ENCODE results near the gene TLE1. TPM values are rescaled to one million over a fixed set of nuclear protein-coding genes. Genes with fewer than 3 reads are reported as not detected.

Gene TLE1
- total RNA-seq, 1 experiment from 2014 or later: 22.0 TPM

DNA sequence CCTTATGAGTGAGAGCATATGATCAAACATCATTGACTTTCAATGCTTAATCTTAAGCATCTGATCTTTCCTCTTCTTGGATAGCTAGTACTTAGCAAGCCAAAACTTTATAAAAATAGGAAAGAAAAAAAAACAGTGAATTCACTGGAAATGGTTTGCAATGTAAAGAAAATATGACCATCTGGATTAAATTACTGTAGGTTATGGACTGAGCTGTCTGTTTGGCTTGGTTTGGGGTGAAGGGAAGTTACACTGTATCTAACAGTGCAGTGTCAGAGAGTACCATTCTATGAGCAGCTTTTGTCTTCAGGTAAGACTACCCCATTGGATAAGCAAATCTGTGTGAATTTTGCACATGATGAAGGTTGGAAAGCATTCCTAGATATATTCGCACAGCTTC is 151.4 kb downstream of the TLE1 start:
- Histone ChIP-seq H3K36me3 (no peaks in the 10 kb centered on the region), H3K4me3 (no peak overlapping the region), H3K27me3 (replicated peaks) (no peaks in the 10 kb centered on the region), H3K9me3 (replicated peaks) (no peaks in the 10 kb centered on the region), H3K27ac (no peak overlapping the region), H3K4me1 (replicated peaks) (peaks cover 64% of the 10 kb centered on the region)
- DNase-seq (ENCODE audit: low read depth in 1 of 2, low spot score in 2 of 2): no peak

DNA sequence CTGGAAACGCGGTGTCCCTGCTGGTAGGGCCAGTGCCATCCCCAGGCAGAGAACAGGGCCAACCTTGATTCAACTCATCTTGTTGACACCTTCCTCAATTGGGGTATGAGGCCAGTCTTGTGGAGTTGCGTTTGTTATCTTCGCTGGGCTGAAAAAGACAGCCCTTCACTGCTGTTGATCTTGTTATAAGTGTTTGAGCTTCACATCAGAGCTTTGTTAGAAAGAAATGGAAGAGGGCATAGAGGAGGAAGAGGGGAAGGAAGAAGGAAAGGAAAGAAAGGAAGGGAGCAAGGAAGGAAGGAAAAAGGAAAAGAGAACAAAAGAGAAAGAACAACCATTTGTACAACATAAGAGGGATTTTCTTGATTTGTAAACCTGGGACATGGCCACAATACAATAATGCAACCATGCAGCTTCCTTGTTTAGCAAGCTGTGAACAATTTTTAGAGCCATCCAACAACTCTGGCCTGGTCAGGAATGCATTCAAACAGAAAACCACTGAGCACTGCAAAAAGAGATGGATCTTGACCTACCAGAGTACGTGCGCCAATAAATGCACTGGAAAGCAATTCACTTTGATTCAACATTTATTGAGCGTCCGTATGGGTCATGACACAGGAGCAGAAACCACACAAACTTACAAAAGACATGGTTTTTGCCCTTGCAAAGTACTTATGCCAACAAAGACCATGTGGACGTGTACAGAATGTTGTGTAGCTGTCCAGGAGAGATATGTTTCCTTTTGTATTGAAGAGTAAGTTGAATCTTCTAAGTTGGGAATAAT is 152.9 kb downstream of the TLE1 start:
- Histone ChIP-seq H3K36me3 (no peaks in the 10 kb centered on the region), H3K27ac (peak overlapping the region; percentile 75)

DNA sequence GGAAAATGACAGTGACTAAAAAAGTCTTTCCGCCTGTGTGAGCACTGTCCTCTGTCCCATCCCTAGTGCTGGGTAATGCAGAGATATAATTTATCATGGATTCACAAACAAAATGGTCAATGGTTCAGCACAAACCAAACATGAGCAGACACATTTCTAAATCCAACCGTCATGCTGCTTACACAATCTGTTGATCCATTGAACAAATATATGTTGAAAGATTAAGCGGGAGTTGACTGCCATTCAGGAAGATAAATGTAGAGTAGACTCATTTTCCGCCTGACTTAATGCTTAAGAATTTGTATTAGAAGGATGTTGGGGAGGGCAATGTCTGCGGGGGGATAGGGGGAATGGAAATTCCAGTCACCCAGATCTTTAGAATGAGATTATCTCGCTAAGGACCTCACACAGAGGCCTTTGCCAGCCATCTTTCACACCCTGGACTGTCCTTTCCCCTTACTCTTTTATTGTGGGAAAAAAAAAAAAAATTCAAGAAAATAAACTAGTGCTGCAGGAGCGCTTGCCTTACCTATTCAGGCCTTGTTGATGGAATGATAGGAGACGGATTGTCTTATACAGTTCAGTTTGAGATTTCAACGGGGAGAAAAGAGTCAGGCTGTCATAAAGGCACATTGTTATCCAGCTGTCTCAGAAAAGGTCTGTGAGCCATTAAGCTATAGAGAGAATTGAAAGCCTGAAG is 153.7 kb downstream of the TLE1 start:
- no peaks in the 10 kb centered on the region for H3K27me3 ChIP-seq (replicated peaks)
- no peak overlapping the region for H3K4me3 ChIP-seq
- peaks cover 57% of the 10 kb centered on the region for H3K4me1 ChIP-seq (replicated peaks)
- H3K27ac ChIP-seq: peak overlapping the region; percentile 75
- H3K36me3 ChIP-seq: no peaks in the 10 kb centered on the region
- DNase-seq (ENCODE audit: low read depth in 1 of 2, low spot score in 2 of 2): peak; percentile 69 to 83
- H3K9me3 ChIP-seq (replicated peaks): no peaks in the 10 kb centered on the region

More for the DNA sequence above, 152.9 kb downstream of the TLE1 start:
- Histone ChIP-seq H3K4me3 (no peak overlapping the region), H3K9me3 (replicated peaks) (no peaks in the 10 kb centered on the region), H3K27me3 (replicated peaks) (no peaks in the 10 kb centered on the region), H3K4me1 (replicated peaks) (peaks cover 57% of the 10 kb centered on the region)
- no peak for DNase-seq (ENCODE audit: low read depth in 1 of 2, low spot score in 2 of 2)

DNA sequence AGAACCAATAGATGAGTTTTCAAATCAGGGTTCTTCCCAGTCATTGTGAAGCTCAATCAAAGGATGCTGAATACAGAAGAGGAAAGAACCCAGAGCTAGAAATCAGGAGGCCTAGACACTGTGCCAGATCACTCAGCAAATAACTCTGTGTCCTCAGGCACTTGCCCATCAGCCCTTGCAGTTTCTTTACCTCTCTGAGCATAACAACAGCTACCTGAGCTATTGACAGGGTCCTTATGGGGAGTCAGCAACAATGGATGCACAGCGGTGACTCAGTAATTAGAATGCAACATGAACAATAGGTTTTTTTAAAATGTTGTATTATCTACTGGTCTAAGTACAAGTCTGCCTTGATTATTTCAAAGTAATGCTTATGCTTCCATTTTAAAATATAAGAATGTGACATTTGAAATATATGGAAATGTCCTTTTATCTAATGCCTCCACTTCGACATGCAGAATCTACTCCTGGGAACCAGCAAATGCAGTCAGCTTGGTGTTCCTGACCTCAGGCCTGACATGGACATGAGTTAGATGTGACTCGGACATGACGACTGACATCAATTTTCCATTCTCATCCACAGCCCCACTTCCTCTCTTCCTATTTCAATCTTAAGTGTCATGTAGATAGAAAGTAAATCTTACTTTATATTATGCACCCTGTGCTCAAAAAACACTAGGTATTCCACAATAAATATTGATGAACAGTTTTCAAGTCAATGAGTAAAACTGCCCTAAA is 155.0 kb downstream of the TLE1 start:
- Histone ChIP-seq H3K4me3 (no peak overlapping the region), H3K4me1 (replicated peaks) (peaks cover 58% of the 10 kb centered on the region), H3K9me3 (replicated peaks) (no peaks in the 10 kb centered on the region), H3K27ac (peak overlapping the region; percentile 75), H3K27me3 (replicated peaks) (no peaks in the 10 kb centered on the region), H3K36me3 (no peaks in the 10 kb centered on the region)
- DNase-seq (ENCODE audit: low read depth in 1 of 2, low spot score in 2 of 2): no peak

Other genes with a start within 250 kb of the TLE1 start
- gene SPATA31D4, start 238.9 kb upstream of the TLE1 start, total RNA-seq (2014; rRNA removed; shearing (Covaris generic)): not detected in 2 replicates

Measured in SJSA1 (cell line).